ENCODE results near the gene PSD4. TPM values are rescaled to one million over a fixed set of nuclear protein-coding genes. Genes with fewer than 3 reads are reported as not detected.

The PSD4 gene
- total and polyA plus RNA-seq, 10 of the 15 experiments (the other 5 are each of a cell fraction or from before 2014, with no cell fraction given), result 0.68 to 114 (median 35.1) TPM

GRCh38 chr2:113149553-113150257 is 24.1 kb upstream of the PSD4 start:
- no peaks in the 10 kb centered on the region for H3K9me3 ChIP-seq (replicated peaks; ENCODE audit: control insufficient read depth, insufficient read depth, low read length)
- POLR2A ChIA-PET, result no interaction called here
- H2AFZ ChIP-seq (ENCODE audit: control insufficient read depth, low read depth, low read length), result no peak overlapping the region
- H3K36me3 ChIP-seq (ENCODE audit: control insufficient read depth in 2 of 2, insufficient read depth in 2 of 2, low read length in 1 of 2), result no peaks in the 10 kb centered on the region
- in situ Hi-C loops (cut with MboI) (no loop called here), intact Hi-C loops (cut with micrococcal nuclease; ENCODE audit: unreplicated experiment) (no loop called here)
- DNase-seq (ENCODE audit: low read depth, low spot score) (no peak), ATAC-seq (no peak), FAIRE-seq (no peak)
- no TSS peak for BruUV-seq (replicated peaks)
- no peak overlapping the region for H3K27ac ChIP-seq (ENCODE audit: control insufficient read depth, insufficient read depth)
- no peak overlapping the region for H3K4me3 ChIP-seq
- 100% methylated on average over 1 of the region's 1 CpG for WGBS (ENCODE audit: insufficient coverage, insufficient replicate concordance, low lambda C conversion rate, missing lambda C conversion rate)
- H3K4me2 ChIP-seq (ENCODE audit: control insufficient read depth, insufficient read depth), result no peak overlapping the region
- H3K27me3 ChIP-seq (replicated peaks in 1 of 2; ENCODE audit: control insufficient read depth in 2 of 2, insufficient read depth in 2 of 2, low read length in 1 of 2), result no peaks in the 10 kb centered on the region
- CTCF ChIA-PET, result interaction anchor here (0.6 to 1.7 kb wide), 4 partner anchors 11 to 296 kb away, joined by 3 to 8 read pairs (median 4); partner anchors contain the start of gene PSD4
- H3K9ac ChIP-seq (ENCODE audit: control insufficient read depth, insufficient read depth, low read length), result no peak overlapping the region
- no peaks in the 10 kb centered on the region for H3K79me2 ChIP-seq (ENCODE audit: control insufficient read depth, insufficient read depth, low read length)
- RAD21 ChIA-PET (ENCODE audit: unreplicated experiment), result interaction anchor here (1.1 kb wide), 1 partner anchor 11 kb away, joined by 5 read pairs; no protein-coding TSS in a partner anchor
- no peaks in the 10 kb centered on the region for H4K20me1 ChIP-seq (ENCODE audit: control insufficient read depth, insufficient read depth)
- SMC1A ChIA-PET (ENCODE audit: uncharacterized antibody, unreplicated experiment), result interaction anchor here (1.1 kb wide), 1 partner anchor 16 kb away, joined by 3 read pairs; no protein-coding TSS in a partner anchor
- TF ChIP-seq SMAD5 (IDR thresholded peaks at IDR 0.05; ENCODE audit: low read depth) (no peak), HDGF (IDR thresholded peaks at IDR 0.05) (no peak), BRCA1 (IDR thresholded peaks at IDR 0.05; ENCODE audit: low read depth, low read length) (no peak), RAD51 (IDR thresholded peaks at IDR 0.05) (no peak), POLR2AphosphoS2 (IDR thresholded peaks at IDR 0.05; ENCODE audit: low read depth, low read length) (no peak), MXI1 (IDR thresholded peaks at IDR 0.05; ENCODE audit: low read depth, low read length) (no peak), SREBF1 (IDR thresholded peaks at IDR 0.05; ENCODE audit: low read length) (no peak), SUZ12 (IDR thresholded peaks at IDR 0.05; ENCODE audit: unreplicated experiment) (no peak), NFYA (IDR thresholded peaks at IDR 0.05; ENCODE audit: borderline replicate concordance, low read depth, low read length) (no peak), BCL11A (IDR thresholded peaks at IDR 0.05; ENCODE audit: low read depth, low read length) (no peak), JUNB (IDR thresholded peaks at IDR 0.05) (no peak), PAX5 (IDR thresholded peaks at IDR 0.05; ENCODE audit: borderline replicate concordance, low read depth, low read length) (no peak)
- TF ChIP-seq, protein P1, sequence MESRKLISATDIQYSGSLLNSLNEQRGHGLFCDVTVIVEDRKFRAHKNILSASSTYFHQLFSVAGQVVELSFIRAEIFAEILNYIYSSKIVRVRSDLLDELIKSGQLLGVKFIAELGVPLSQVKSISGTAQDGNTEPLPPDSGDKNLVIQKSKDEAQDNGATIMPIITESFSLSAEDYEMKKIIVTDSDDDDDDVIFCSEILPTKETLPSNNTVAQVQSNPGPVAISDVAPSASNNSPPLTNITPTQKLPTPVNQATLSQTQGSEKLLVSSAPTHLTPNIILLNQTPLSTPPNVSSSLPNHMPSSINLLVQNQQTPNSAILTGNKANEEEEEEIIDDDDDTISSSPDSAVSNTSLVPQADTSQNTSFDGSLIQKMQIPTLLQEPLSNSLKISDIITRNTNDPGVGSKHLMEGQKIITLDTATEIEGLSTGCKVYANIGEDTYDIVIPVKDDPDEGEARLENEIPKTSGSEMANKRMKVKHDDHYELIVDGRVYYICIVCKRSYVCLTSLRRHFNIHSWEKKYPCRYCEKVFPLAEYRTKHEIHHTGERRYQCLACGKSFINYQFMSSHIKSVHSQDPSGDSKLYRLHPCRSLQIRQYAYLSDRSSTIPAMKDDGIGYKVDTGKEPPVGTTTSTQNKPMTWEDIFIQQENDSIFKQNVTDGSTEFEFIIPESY (IDR thresholded peaks at IDR 0.05), result no peak
- no peaks in the 10 kb centered on the region for H3K4me1 ChIP-seq (ENCODE audit: control insufficient read depth, insufficient read depth, low read length)

Data from GM12878 (cell line).